Measurements from ENCODE around the gene GFAP. TPM values are rescaled to one million over a fixed set of nuclear protein-coding genes. Genes with fewer than 3 reads are reported as not detected.

GFAP gene
- total RNA-seq, 1 experiment from 2014 or later = 1.2 TPM

- Histone ChIP-seq H3K27ac (ENCODE audit: insufficient read length, low read depth, low read length) (no peak overlapping the region), H2BK5ac (ENCODE audit: insufficient read length, low read length) (no peak overlapping the region), H2BK120ac (ENCODE audit: low read depth, low read length, poor library complexity, severe bottlenecking) (no peak overlapping the region), H3K79me2 (ENCODE audit: insufficient read depth, low read length) (no peaks in the 10 kb centered on the region), H3K4me2 (ENCODE audit: insufficient read depth, insufficient read length, low read length) (no peak overlapping the region), H4K5ac (ENCODE audit: insufficient read length, low read depth, low read length) (no peak overlapping the region), H3K4ac (ENCODE audit: low read depth, low read length) (no peak overlapping the region), H3K56ac (ENCODE audit: insufficient read length, low read depth, low read length) (no peak overlapping the region), H3K23ac (ENCODE audit: insufficient read length, low read depth, low read length) (no peak overlapping the region), H3T11ph (ENCODE audit: low read length) (no peak overlapping the region), H3K14ac (ENCODE audit: insufficient read depth, low read length) (no peak overlapping the region), H3K4me1 (ENCODE audit: insufficient read depth, low read length) (no peaks in the 10 kb centered on the region), H3K18ac (ENCODE audit: insufficient read length, low read depth, low read length) (no peak overlapping the region), H2AK5ac (ENCODE audit: insufficient read length, low read length) (no peak overlapping the region), H2BK12ac (ENCODE audit: insufficient read length, low read depth, low read length) (no peak overlapping the region), H3K9me3 (ENCODE audit: control insufficient read depth, low read depth, low read length) (no peaks in the 10 kb centered on the region), H2BK15ac (ENCODE audit: low read depth, low read length) (no peak overlapping the region), H2AFZ (ENCODE audit: low read length) (no peak overlapping the region), H3K9ac (ENCODE audit: extremely low read depth, insufficient read length, low read length) (no peak overlapping the region), H3K23me2 (ENCODE audit: insufficient read length, low read depth, low read length, poor library complexity, severe bottlenecking) (no peaks in the 10 kb centered on the region), H4K20me1 (ENCODE audit: control insufficient read depth, insufficient read depth, insufficient read length) (no peaks in the 10 kb centered on the region), H3K27me3 (ENCODE audit: insufficient read depth, low read length) (no peaks in the 10 kb centered on the region), H3K79me1 (ENCODE audit: insufficient read depth, low read depth, low read length, poor library complexity, severe bottlenecking) (no peaks in the 10 kb centered on the region), H2BK20ac (ENCODE audit: low read depth, low read length, poor library complexity, severe bottlenecking) (no peak overlapping the region), H4K8ac (replicated peaks; ENCODE audit: insufficient read length, low read depth, low read length) (no peak overlapping the region), H4K91ac (ENCODE audit: insufficient read length, low read depth, low read length) (no peak overlapping the region)
- H3K27ac Mint-ChIP-seq = no peak overlapping the region
- peaks cover 40 to 89% (median 66%) of the 10 kb centered on the region in 3 experiments for H3K36me3 Mint-ChIP-seq (ENCODE audit: insufficient read depth in 1 of 3, low read depth in 3 of 3)
- WGBS (ENCODE audit: extremely low coverage, insufficient read length, low lambda C conversion rate) = no CpG with 5 or more reads among the region's 1 CpG
- H3K27me3 Mint-ChIP-seq (ENCODE audit: low read depth) = no peaks in the 10 kb centered on the region
- TF ChIP-seq CTCF (conservative IDR thresholded peaks at IDR 0.05) = peak; percentile 91
- no peak overlapping the region for H3K4me3 Mint-ChIP-seq
- DNase-seq = peak; percentile 74
- no peaks in the 10 kb centered on the region for H3K9me3 Mint-ChIP-seq
- H3K4me1 Mint-ChIP-seq = no peaks in the 10 kb centered on the region
These were observed 50.1 kb downstream of the GFAP start for GRCh38 chr17:44865231-44865660.
